Motor neuron (in vitro differentiated cells): ENCODE measurements around the gene GPR137B. TPM values are rescaled to one million over a fixed set of nuclear protein-coding genes. Genes with fewer than 3 reads are reported as not detected.
"Not testable (repeated sequence)": the region's sequence is repeated elsewhere in the genome, so short reads cannot be mapped to it uniquely, and the experiment has no call there.

Experiments used
- ATAC-seq, 8 experiments: fragments of 200-7000 bp; cut with Tn5 transposase; replicated peaks in 6 of 8; 2 replicates each; pipeline ENCODE4 v1.8.0; 2021; ENCODE audit warnings: mild to moderate bottlenecking in 8 of 8, moderate library complexity in 8 of 8
- H3K27ac ChIP-seq, 2 donors: fragments of 250-450 bp; sonication (Bioruptor Pico); 2 replicates each; pipeline ENCODE4 v1.9.0; 2021; ENCODE audit warnings: antibody characterized with exemption in 2 of 2, mild to moderate bottlenecking in 2 of 2, moderate library complexity in 1 of 2
- H3K4me1 ChIP-seq, 2 donors: fragments of 250-450 bp; sonication (Bioruptor Pico); replicated peaks in 1 of 2; 2 replicates each; pipeline ENCODE4 v1.6.1; 2021; ENCODE audit warnings: antibody characterized with exemption in 2 of 2, mild to moderate bottlenecking in 2 of 2, moderate library complexity in 1 of 2
- H3K4me3 ChIP-seq, 5 donors: fragments of 250-450 bp; sonication (Bioruptor Pico); 2 replicates each; pipeline ENCODE4 v1.9.0; 2021; ENCODE audit warnings: antibody characterized with exemption in 5 of 5, mild to moderate bottlenecking in 5 of 5, moderate library complexity in 4 of 5
- WGBS, 10 experiments: fragments of 450-650 bp; shearing (Covaris generic); methylation state at CpG; one replicate each; pipeline ENCODE4 v1.0.0; 2022; 5-methylcytosine and 5-hydroxymethylcytosine counted together
- in situ Hi-C, 9 experiments: fragments of 400-800 bp; cut with MboI; loops; one replicate each; pipeline ENCODE4 v1.15.0; 2021; ENCODE audit warnings: low sequenced_read_pairs in 9 of 9, low pct_unique_long_range_greater_than_20kb in 2 of 9; ENCODE audit not compliant: unreplicated experiment in 9 of 9
- total RNA-seq, 8 experiments: library from RNA; unstranded; fragments of 300-600 nt; gene quantifications; 2 replicates each; pipeline versions ENCODE4 v1.2.3 to v1.2.4, GENCODE V29; 2022

Gene GPR137B
- total RNA-seq, 8 experiments from 2014 or later, result 8.6 to 25.0 (median 12.3) TPM

- Histone ChIP-seq H3K4me3 (no peak overlapping the region), H3K4me1 (peaks cover 0 to 3% of the 10 kb centered on the region in 2 donors), H3K27ac (no peak overlapping the region)
- peak in 1 of 8 experiments; percentile 12 for ATAC-seq
- 53 to 100% (median 81%) methylated on average over 1 to 9 of the region's 12 CpGs; no CpG with 5 or more reads in 2 of the 10 experiments for WGBS, 10 experiments
- in situ Hi-C loops, result no loop called here
Observed at GRCh38 chr1:236175642-236176336, 33.5 kb downstream of the GPR137B start.

GRCh38 chr1:236176337-236177336 lies 34.3 kb downstream of the GPR137B start:
- WGBS, 10 experiments, result 27 to 69% (median 61%) methylated on average over 1 to 16 of the region's 18 CpGs; no CpG with 5 or more reads in 1 of the 10 experiments
- no peak overlapping the region for H3K27ac ChIP-seq
- in situ Hi-C loops, result no loop called here
- peaks cover 0 to 3% of the 10 kb centered on the region in 2 donors for H3K4me1 ChIP-seq
- H3K4me3 ChIP-seq, result no peak overlapping the region
- ATAC-seq, result peak in 5 of 8 experiments; percentile 64 to 86 (median 72)

GRCh38 chr1:236179634-236180033 lies 37.3 kb downstream of the GPR137B start:
- Histone ChIP-seq H3K4me1 (peaks cover 0 to 3% of the 10 kb centered on the region in 2 donors), H3K27ac (no peak overlapping the region), H3K4me3 (no peak overlapping the region)
- in situ Hi-C loops, result no loop called here
- ATAC-seq, result no peak
- 80 to 100% (median 98%) methylated on average over 1 to 6 of the region's 6 CpGs; no CpG with 5 or more reads in 4 of the 10 experiments for WGBS, 10 experiments

- Histone ChIP-seq H3K4me3 (no peak overlapping the region), H3K27ac (no peak overlapping the region), H3K4me1 (peaks cover 0 to 3% of the 10 kb centered on the region in 2 donors)
- 56 to 100% (median 98%) methylated on average over 1 to 3 of the region's 3 CpGs for WGBS, 10 experiments
- in situ Hi-C loops, result no loop called here
- ATAC-seq, result no peak
Observed at GRCh38 chr1:236181059-236181458, 38.7 kb downstream of the GPR137B start.

GRCh38 chr1:236185687-236186086 lies 43.3 kb downstream of the GPR137B start:
- H3K27ac ChIP-seq, result no peak overlapping the region
- peak in 1 of 8 experiments; percentile 61 for ATAC-seq
- in situ Hi-C loops, result no loop called here
- H3K4me3 ChIP-seq, result no peak overlapping the region
- no peaks in the 10 kb centered on the region for H3K4me1 ChIP-seq
- 33 to 100% (median 77%) methylated on average over 2 to 4 of the region's 4 CpGs; no CpG with 5 or more reads in 2 of the 10 experiments for WGBS, 10 experiments

- WGBS, 10 experiments, result 89 to 100% methylated on average over 1 of the region's 2 CpGs; no CpG with 5 or more reads in 8 of the 10 experiments
- H3K4me1 ChIP-seq, H3K27ac ChIP-seq, ATAC-seq, in situ Hi-C loops, H3K4me3 ChIP-seq: not testable (repeated sequence)
Observed at GRCh38 chr1:236186471-236186870, 44.1 kb downstream of the GPR137B start.

GRCh38 chr1:236188084-236188483 lies 45.7 kb downstream of the GPR137B start:
- ATAC-seq, H3K4me1 ChIP-seq, in situ Hi-C loops, H3K27ac ChIP-seq, H3K4me3 ChIP-seq: not testable (repeated sequence)
- WGBS, 10 experiments, result 71 to 100% (median 100%) methylated on average over 1 of the region's 1 CpG; no CpG with 5 or more reads in 6 of the 10 experiments

- Histone ChIP-seq H3K4me1 (no peaks in the 10 kb centered on the region), H3K27ac (no peak overlapping the region), H3K4me3 (no peak overlapping the region)
- in situ Hi-C loops, result no loop called here
- ATAC-seq, result no peak
- WGBS, 10 experiments, result 35 to 95% (median 89%) methylated on average over 1 to 2 of the region's 2 CpGs; no CpG with 5 or more reads in 1 of the 10 experiments
Observed at GRCh38 chr1:236193184-236193583, 50.8 kb downstream of the GPR137B start.

GRCh38 chr1:236200925-236201324 lies 58.6 kb downstream of the GPR137B start:
- H3K4me1 ChIP-seq, result no peaks in the 10 kb centered on the region
- no peak overlapping the region for H3K4me3 ChIP-seq
- no peak overlapping the region for H3K27ac ChIP-seq
- ATAC-seq, result no peak
- in situ Hi-C loops, result no loop called here

GRCh38 chr1:236201786-236202185 lies 59.4 kb downstream of the GPR137B start:
- no peak overlapping the region for H3K4me3 ChIP-seq
- no peak overlapping the region for H3K27ac ChIP-seq
- ATAC-seq, result no peak
- WGBS, 10 experiments, result 100% methylated on average over 1 of the region's 1 CpG; no CpG with 5 or more reads in 6 of the 10 experiments
- peaks cover 0 to 3% of the 10 kb centered on the region in 2 donors for H3K4me1 ChIP-seq
- in situ Hi-C loops, result no loop called here

- H3K27ac ChIP-seq, result no peak overlapping the region
- in situ Hi-C loops, result no loop called here
- 83 to 100% (median 89%) methylated on average over 1 of the region's 1 CpG; no CpG with 5 or more reads in 1 of the 10 experiments for WGBS, 10 experiments
- H3K4me3 ChIP-seq, result no peak overlapping the region
- no peak for ATAC-seq
- peaks cover 0 to 3% of the 10 kb centered on the region in 2 donors for H3K4me1 ChIP-seq
Observed at GRCh38 chr1:236204039-236204438, 61.7 kb downstream of the GPR137B start.

- no peak for ATAC-seq
- Histone ChIP-seq H3K27ac (no peak overlapping the region), H3K4me1 (peaks cover 0 to 3% of the 10 kb centered on the region in 2 donors), H3K4me3 (no peak overlapping the region)
- 80 to 100% (median 89%) methylated on average over 1 to 3 of the region's 3 CpGs; no CpG with 5 or more reads in 2 of the 10 experiments for WGBS, 10 experiments
- in situ Hi-C loops, result no loop called here
Observed at GRCh38 chr1:236204656-236205055, 62.3 kb downstream of the GPR137B start.

- Histone ChIP-seq H3K4me3 (no peak overlapping the region), H3K4me1 (peaks cover 0 to 3% of the 10 kb centered on the region in 2 donors), H3K27ac (no peak overlapping the region)
- in situ Hi-C loops, result no loop called here
- WGBS, 10 experiments, result 10 to 100% (median 68%) methylated on average over 2 to 4 of the region's 4 CpGs
- peak in 3 of 8 experiments; percentile 30 to 60 (median 41) for ATAC-seq
Observed at GRCh38 chr1:236206548-236206947, 64.2 kb downstream of the GPR137B start.
